Measurements from ENCODE around the gene CXCL13. TPM values are rescaled to one million over a fixed set of nuclear protein-coding genes. Genes with fewer than 3 reads are reported as not detected.

The CXCL13 gene
- total RNA-seq (2022; extraction: Qiagen RNA extraction; ENCODE audit: low read depth): not detected in 5 replicates

GRCh38 chr4:77605210-77605902, at the start of gene CXCL13:
CXCL13 (plus strand) TSS chr4:77605820; CDS start chr4:77605866, 46 bp downstream.

Other genes starting within 250 kb of the CXCL13 start
- 6.8 to 11.5 TPM (median 9.9 TPM) in 5 replicates for gene CNOT6L, start 213.5 kb downstream of the CXCL13 start, total RNA-seq (2022; extraction: Qiagen RNA extraction; ENCODE audit: low read depth)

Data from A549 treated with RU486 at 1 μM for 4 hours (cell line).